Muscle of leg (tissue), 11 donors: ENCODE measurements around the gene KIF2A. TPM values are rescaled to one million over a fixed set of nuclear protein-coding genes. Genes with fewer than 3 reads are reported as not detected.

Experiments
- DNase-seq: peaks from one replicate; pipeline ENCODE4 v3.0.0; 2013
- H3K27ac ChIP-seq: one replicate; pipeline ENCODE4 v1.5.1; 2013; ENCODE audit warnings: mild to moderate bottlenecking, low read length, control low read depth
- H3K27me3 ChIP-seq: one replicate; pipeline ENCODE4 v1.6.1; 2013; ENCODE audit warnings: low read length; ENCODE audit not compliant: control insufficient read depth, insufficient read depth
- H3K36me3 ChIP-seq: one replicate; pipeline ENCODE4 v1.6.1; 2013; ENCODE audit warnings: low read length; ENCODE audit not compliant: control insufficient read depth, insufficient read depth
- H3K4me1 ChIP-seq: one replicate; pipeline ENCODE4 v1.6.1; 2013; ENCODE audit warnings: low read length; ENCODE audit not compliant: control insufficient read depth, insufficient read depth
- H3K4me3 ChIP-seq: one replicate; pipeline ENCODE4 v1.5.1; 2013; ENCODE audit warnings: low read length, control low read depth
- H3K9me3 ChIP-seq: replicated peaks from 2 replicates; pipeline ENCODE4 v1.6.1; 2013; ENCODE audit warnings: low read depth, low read length; ENCODE audit not compliant: control insufficient read depth
- WGBS: methylation state at CpG from one replicate; pipeline ENCODE4 v1.1.5; 2013; ENCODE audit warnings: missing lambda C conversion rate; ENCODE audit not compliant: insufficient coverage; 5-methylcytosine and 5-hydroxymethylcytosine counted together
- polyA plus RNA-seq, 8 donors: library from polyadenylated mRNA; unstranded; fragments of 120-200 nt; gene quantifications; one replicate each; pipeline versions ENCODE4 v1.2.1 to v1.2.3, GENCODE V29; 2013; ENCODE audit warnings: inconsistent platforms in 1 of 8, low replicate concordance in 1 of 8; ENCODE audit not compliant: insufficient read length in 8 of 8, insufficient read depth in 1 of 8
- total RNA-seq: library from RNA; stranded (reverse); fragments of 120-200 nt; gene quantifications from one replicate; pipeline ENCODE4 v1.2.4, GENCODE V29; 2013

The KIF2A gene
- total and polyA plus RNA-seq, 9 donors: 20.9 to 41.9 (median 36.7) TPM

DNA sequence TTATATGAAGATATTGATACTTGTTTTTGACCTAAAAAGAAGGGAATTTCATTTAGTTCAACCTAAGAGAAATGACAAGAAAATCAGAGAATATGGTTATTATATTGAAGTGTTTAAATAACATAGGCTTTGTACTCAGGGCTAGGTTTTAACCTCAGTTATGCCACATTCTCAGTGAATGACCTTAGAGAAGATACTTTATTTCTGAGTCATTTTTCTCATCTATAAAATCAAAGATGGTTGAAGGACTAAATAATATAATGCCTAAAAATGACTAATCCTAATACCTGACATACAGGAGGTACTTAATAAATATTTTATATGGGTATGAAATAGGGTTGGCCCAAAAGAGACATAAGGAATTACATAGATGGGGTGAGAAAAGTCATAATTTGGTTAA, 65.4 kb downstream of the KIF2A start:
- H3K27me3 ChIP-seq: no peaks in the 10 kb centered on the region
- no peaks in the 10 kb centered on the region for H3K4me1 ChIP-seq
- DNase-seq: no peak
- no peaks in the 10 kb centered on the region for H3K9me3 ChIP-seq
- no peak overlapping the region for H3K4me3 ChIP-seq
- peaks cover 18% of the 10 kb centered on the region for H3K36me3 ChIP-seq
- no peak overlapping the region for H3K27ac ChIP-seq

DNA sequence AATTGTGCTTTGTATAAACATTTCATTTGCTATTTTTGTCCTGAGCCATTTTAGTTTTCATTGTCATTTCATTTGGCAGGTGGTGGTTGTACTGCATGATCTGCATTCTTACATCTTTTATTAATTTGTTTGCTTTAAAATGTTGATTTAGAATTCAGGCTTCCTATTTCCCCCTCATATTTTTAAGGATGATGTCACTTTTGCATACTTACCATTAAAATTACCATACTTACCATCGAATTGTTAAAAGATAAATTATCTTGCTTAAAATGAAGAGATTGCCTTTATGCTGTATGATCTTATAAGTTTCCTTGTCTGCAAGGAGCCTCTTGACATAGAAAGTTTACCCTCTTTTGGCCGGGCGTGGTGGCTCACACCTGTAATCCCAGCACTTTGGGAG, 66.6 kb downstream of the KIF2A start:
- H3K9me3 ChIP-seq: no peaks in the 10 kb centered on the region
- H3K27me3 ChIP-seq: no peaks in the 10 kb centered on the region
- peaks cover 21% of the 10 kb centered on the region for H3K36me3 ChIP-seq
- no peaks in the 10 kb centered on the region for H3K4me1 ChIP-seq
- no peak for DNase-seq
- WGBS: 93% methylated on average over 2 of the region's 3 CpGs
- H3K4me3 ChIP-seq: no peak overlapping the region
- no peak overlapping the region for H3K27ac ChIP-seq

DNA sequence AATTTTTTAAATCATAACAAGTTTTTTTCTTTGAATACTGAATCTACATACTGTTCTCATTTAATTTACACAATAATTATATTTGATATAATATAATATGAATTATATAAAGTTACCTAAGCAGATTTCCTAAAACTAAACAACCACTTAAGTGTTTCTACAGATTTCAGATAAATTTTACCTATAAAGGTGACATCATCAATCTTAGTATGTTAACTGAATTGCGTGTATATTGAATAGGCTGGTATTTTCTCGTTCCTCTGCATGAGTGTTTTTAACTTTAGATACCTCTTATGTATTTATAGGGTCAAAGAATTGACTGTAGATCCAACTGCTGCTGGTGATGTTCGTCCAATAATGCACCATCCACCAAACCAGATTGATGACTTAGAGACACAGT, 67.4 kb downstream of the KIF2A start:
- no peak overlapping the region for H3K27ac ChIP-seq
- DNase-seq: no peak
- no CpG with 5 or more reads among the region's 3 CpGs for WGBS
- H3K4me1 ChIP-seq: no peaks in the 10 kb centered on the region
- H3K36me3 ChIP-seq: peaks cover 26% of the 10 kb centered on the region
- no peak overlapping the region for H3K4me3 ChIP-seq
- H3K9me3 ChIP-seq: no peaks in the 10 kb centered on the region
- no peaks in the 10 kb centered on the region for H3K27me3 ChIP-seq

DNA sequence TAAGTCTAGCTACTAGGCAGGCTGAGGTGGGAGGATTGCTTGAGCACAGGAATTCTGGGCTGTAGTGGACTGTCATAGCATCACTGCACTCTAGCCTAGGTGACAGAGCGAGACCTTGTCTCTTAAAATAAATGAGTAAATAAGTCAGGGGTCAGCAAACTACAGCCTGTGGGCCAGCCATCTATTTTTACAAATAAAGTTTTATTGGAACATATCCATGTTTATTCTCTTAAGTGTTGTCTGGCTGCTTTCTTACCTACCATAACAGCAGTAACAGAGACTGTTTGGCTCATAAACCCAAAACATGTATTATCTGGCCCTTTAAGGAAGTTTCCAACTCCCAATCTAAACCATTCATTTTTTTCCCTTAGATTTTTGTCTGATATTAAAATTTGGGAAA, 68.1 kb downstream of the KIF2A start:
- Histone ChIP-seq H3K4me1 (no peaks in the 10 kb centered on the region), H3K9me3 (no peaks in the 10 kb centered on the region), H3K4me3 (no peak overlapping the region), H3K27me3 (no peaks in the 10 kb centered on the region), H3K36me3 (peaks cover 30% of the 10 kb centered on the region), H3K27ac (no peak overlapping the region)
- DNase-seq: no peak
- no CpG with 5 or more reads among the region's 1 CpG for WGBS

DNA sequence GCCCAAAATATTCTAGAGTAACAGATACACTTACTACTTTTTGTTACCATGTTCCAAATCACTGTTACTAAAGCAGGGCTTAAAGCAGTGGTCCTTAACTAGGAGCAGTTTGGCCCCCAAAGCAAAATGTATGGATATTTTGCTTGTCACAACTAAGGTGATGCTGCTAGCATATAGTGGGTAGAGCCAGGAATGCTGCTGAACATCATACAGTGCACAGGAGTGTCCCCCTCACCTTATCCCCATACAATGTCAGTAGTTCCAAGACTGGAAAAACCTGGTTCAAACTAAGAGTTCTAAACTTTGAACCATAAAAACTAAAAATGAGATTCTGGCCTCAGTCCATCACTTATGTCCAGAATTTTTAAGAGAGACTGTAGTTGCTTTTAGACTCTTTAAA, 69.6 kb downstream of the KIF2A start:
- peaks cover 32% of the 10 kb centered on the region for H3K36me3 ChIP-seq

DNA sequence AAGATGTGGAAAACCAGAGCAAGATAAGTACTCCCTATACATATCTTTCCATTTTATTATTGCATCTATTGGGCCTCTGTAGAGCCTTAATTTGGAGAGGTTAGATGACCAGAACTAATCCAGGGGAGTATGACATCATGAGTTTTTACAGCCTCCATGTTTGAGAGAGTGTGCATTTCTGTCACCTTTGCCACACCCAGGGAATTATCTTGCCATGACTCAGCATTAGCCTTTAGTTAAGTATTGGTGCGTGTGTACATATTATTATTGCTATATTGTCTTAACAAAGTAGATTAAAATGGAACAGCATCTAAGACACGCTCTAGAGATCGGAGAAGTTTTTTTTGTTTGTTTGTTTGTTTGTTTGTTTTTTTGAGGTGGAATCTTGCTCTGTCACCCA, 70.1 kb downstream of the KIF2A start:
- no peaks in the 10 kb centered on the region for H3K27me3 ChIP-seq
- WGBS: 100% methylated on average over 1 of the region's 3 CpGs
- H3K4me3 ChIP-seq: no peak overlapping the region
- no peaks in the 10 kb centered on the region for H3K9me3 ChIP-seq
- H3K4me1 ChIP-seq: no peaks in the 10 kb centered on the region
- no peak for DNase-seq
- H3K27ac ChIP-seq: no peak overlapping the region
- H3K36me3 ChIP-seq: peaks cover 31% of the 10 kb centered on the region

More for the DNA sequence above, 69.6 kb downstream of the KIF2A start:
- H3K4me3 ChIP-seq: no peak overlapping the region
- H3K4me1 ChIP-seq: no peaks in the 10 kb centered on the region
- no peak for DNase-seq
- no peaks in the 10 kb centered on the region for H3K27me3 ChIP-seq
- no peak overlapping the region for H3K27ac ChIP-seq
- H3K9me3 ChIP-seq: no peaks in the 10 kb centered on the region

DNA sequence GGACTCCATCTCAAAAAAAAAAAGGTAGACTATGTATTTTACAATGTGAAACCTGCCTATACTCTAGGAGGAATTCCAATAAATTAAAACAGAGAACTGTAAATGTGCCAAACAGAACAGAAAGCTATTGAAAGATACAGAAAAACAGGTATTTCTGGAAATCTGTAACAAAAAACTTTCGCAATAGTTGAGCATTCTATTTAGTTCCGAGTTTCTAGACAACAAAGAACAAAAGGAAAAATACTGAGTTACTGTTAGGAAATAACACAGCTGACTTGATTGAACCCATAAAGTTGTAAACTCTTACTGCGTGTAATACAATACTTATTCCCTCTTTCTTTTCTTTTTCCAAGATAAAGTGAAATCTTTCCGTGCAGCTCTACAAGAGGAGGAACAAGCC, 79.1 kb downstream of the KIF2A start:
- no peaks in the 10 kb centered on the region for H3K9me3 ChIP-seq
- DNase-seq: no peak
- no peak overlapping the region for H3K4me3 ChIP-seq
- no peak overlapping the region for H3K27ac ChIP-seq
- no peaks in the 10 kb centered on the region for H3K4me1 ChIP-seq
- WGBS: 80% methylated on average over 1 of the region's 4 CpGs
- no peaks in the 10 kb centered on the region for H3K27me3 ChIP-seq
- H3K36me3 ChIP-seq: peaks cover 26% of the 10 kb centered on the region

DNA sequence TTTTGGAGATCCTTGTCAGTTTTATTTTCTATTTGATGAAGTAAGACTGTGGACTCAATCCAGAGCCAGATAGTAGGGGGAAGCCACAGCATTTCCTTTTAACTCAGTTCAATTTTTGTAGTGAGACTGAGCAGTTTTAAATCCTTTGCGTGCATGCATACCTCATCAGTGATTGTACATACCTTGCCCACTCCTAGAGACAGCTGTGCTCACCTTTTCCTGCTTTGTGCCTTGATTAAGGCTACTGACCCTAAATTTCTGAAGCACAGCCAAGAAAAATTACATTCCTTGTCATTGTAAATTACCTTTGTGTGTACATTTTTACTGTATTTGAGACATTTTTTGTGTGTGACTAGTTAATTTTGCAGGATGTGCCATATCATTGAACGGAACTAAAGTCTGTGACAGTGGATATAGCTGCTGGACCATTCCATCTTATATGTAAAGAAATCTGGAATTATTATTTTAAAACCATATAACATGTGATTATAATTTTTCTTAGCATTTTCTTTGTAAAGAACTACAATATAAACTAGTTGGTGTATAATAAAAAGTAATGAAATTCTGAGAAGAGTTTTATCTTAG, 79.9 kb downstream of the KIF2A start:
- no peak for DNase-seq
- Histone ChIP-seq H3K27ac (no peak overlapping the region), H3K27me3 (no peaks in the 10 kb centered on the region), H3K36me3 (peaks cover 29% of the 10 kb centered on the region), H3K4me1 (no peaks in the 10 kb centered on the region), H3K9me3 (no peaks in the 10 kb centered on the region), H3K4me3 (no peak overlapping the region)
- WGBS: no CpG with 5 or more reads among the region's 2 CpGs

DNA sequence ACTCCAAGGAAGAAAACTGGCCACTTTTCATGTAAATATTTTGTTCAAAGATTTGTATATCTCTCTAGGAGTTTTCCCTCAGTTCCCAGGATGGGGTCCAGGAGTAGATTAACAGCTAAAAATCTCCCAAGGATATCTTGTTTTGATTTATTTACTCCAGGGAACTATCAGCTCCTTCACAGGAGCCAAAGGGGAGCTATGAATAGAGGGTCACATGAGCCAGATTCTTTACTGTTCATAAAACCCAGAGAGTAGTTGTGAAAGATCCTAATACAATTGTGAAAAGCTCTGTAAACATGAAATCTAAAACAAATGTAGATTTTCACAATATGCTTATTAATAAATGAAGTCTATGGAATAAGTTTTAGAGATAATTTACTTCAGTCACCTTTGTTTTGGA, 80.8 kb downstream of the KIF2A start:
- no peak overlapping the region for H3K27ac ChIP-seq
- H3K36me3 ChIP-seq: peaks cover 24% of the 10 kb centered on the region
- H3K4me1 ChIP-seq: no peaks in the 10 kb centered on the region
- H3K4me3 ChIP-seq: no peak overlapping the region
- no peak for DNase-seq
- H3K9me3 ChIP-seq: no peaks in the 10 kb centered on the region
- no peaks in the 10 kb centered on the region for H3K27me3 ChIP-seq

DNA sequence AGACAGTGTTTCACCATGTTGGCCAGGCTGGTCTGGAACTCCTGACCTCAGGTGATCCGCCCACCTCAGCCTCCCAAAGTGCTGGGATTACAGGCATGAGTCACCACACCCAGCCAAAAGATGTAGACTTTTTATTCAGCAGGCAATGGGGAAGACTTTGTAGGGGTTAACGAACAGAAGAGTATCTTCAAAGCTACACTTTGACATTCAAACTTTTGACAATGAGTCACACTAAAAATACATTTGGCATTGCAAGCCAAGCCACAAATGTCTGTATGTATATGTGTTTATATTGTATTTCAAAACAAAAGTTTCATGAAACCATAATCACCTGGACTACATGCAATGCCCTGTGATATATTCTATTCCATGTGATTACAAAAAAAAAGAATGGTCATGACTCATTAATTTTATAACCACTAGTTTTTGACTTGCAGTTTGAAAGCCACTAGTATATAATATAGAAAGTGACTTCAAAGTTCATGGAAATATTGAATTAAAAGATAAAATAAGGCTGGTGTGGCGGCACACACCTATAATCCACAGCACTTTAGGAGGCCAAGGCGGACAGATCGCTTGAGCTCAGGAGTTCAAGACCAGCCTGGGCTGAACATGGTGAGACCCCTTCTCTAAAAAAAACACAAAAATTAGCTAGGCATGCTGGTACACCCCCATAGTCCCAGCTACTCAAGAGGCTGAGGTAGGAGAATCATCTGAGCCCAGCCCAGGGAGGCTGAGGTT, 89.4 kb downstream of the KIF2A start:
- no peaks in the 10 kb centered on the region for H3K4me1 ChIP-seq
- peaks cover 32% of the 10 kb centered on the region for H3K36me3 ChIP-seq
- 90% methylated on average over 2 of the region's 5 CpGs for WGBS
- H3K4me3 ChIP-seq: no peak overlapping the region
- no peaks in the 10 kb centered on the region for H3K27me3 ChIP-seq
- no peaks in the 10 kb centered on the region for H3K9me3 ChIP-seq
- no peak for DNase-seq
- H3K27ac ChIP-seq: no peak overlapping the region
